A549 (cell line): Measurements from ENCODE around the gene MYNN. TPM values are rescaled to one million over a fixed set of nuclear protein-coding genes. Genes with fewer than 3 reads are reported as not detected.

Source experiments
- ATOH8 ChIP-seq: fragments of 250-450 bp; sonication (Bioruptor Pico); IDR thresholded peaks from 2 replicates; pipeline ENCODE4 v1.5.0; 2020; ENCODE audit warnings: low read depth, mild to moderate bottlenecking, moderate library complexity
- BCL3 ChIP-seq: fragments of >200 bp; sonication (Bioruptor Twin); formaldehyde crosslinking; IDR thresholded peaks from 3 replicates; pipeline ENCODE4 v1.6.1; 2016
- BHLHE40 ChIP-seq: IDR thresholded peaks from 2 replicates; pipeline ENCODE4 v1.6.1; 2012; ENCODE audit warnings: low read depth, low read length, inconsistent platforms
- CBX8 ChIP-seq: fragments of 200-600 bp; sonication (generic); IDR thresholded peaks from 2 replicates; pipeline ENCODE4 v1.6.1; 2016
- CHD2 ChIP-seq: fragments of 150-350 bp; IDR thresholded peaks from 2 replicates; pipeline ENCODE4 v1.6.1; 2014; ENCODE audit warnings: low read length; ENCODE audit not compliant: partially characterized antibody
- CTCF ChIP-seq: fragments of >200 bp; sonication (Bioruptor Twin); formaldehyde crosslinking; IDR thresholded peaks from 3 replicates; pipeline ENCODE4 v1.5.1; 2016
- EHF ChIP-seq: fragments of 250-450 bp; sonication (Bioruptor Pico); IDR thresholded peaks from 2 replicates; pipeline ENCODE4 v1.5.0; 2020; ENCODE audit warnings: mild to moderate bottlenecking
- EHMT2 ChIP-seq: fragments of 200-600 bp; sonication (generic); IDR thresholded peaks from 2 replicates; pipeline ENCODE4 v1.6.1; 2016; ENCODE audit warnings: antibody characterized with exemption, low read depth, mild to moderate bottlenecking, moderate library complexity
- HOXA7 ChIP-seq: fragments of 250-450 bp; sonication (Bioruptor Pico); IDR thresholded peaks from 2 replicates; pipeline ENCODE4 v1.5.0; 2020; ENCODE audit warnings: mild to moderate bottlenecking, moderate library complexity
- MAFK ChIP-seq: fragments of 450-650 bp; IDR thresholded peaks from 2 replicates; pipeline ENCODE4 v1.6.1; 2014; ENCODE audit not compliant: partially characterized antibody
- MAZ ChIP-seq: fragments of 150-350 bp; IDR thresholded peaks from 2 replicates; pipeline ENCODE4 v1.6.1; 2014; ENCODE audit warnings: antibody characterized with exemption, low read depth, low read length, borderline replicate concordance
- MYC ChIP-seq: IDR thresholded peaks from 2 replicates; pipeline ENCODE4 v1.6.1; 2012; ENCODE audit warnings: mild to moderate bottlenecking, inconsistent platforms, low read length, improper control_type of control experiment, borderline replicate concordance
- NR3C1 ChIP-seq: fragments of >200 bp; sonication (Bioruptor Twin); formaldehyde crosslinking; IDR thresholded peaks from 3 replicates; pipeline ENCODE4 v1.6.1; 2017
- POLR2A ChIP-seq: IDR thresholded peaks from 2 replicates; pipeline ENCODE4 v1.6.1; 2012; ENCODE audit warnings: mild to moderate bottlenecking, low read length
- RAD21 ChIP-seq, 2 experiments: fragments of >200 bp in 1 of 2; sonication (Bioruptor Twin) in 1 of 2; formaldehyde crosslinking in 1 of 2; IDR thresholded peaks in 1 of 2; conservative IDR thresholded peaks in 1 of 2; 2 replicates in 1 of 2; 3 replicates in 1 of 2; pipeline ENCODE4 v1.6.1; 2012 to 2018; ENCODE audit warnings: inconsistent platforms in 1 of 2
- RFX5 ChIP-seq: fragments of 450-650 bp; IDR thresholded peaks from 2 replicates; pipeline ENCODE4 v1.7.1; 2014; ENCODE audit warnings: antibody characterized with exemption, mild to moderate bottlenecking, moderate library complexity
- SMC3 ChIP-seq: fragments of >200 bp; sonication (Bioruptor Twin); formaldehyde crosslinking; IDR thresholded peaks from 3 replicates; pipeline ENCODE4 v1.6.1; 2018; ENCODE audit warnings: inconsistent platforms
- TFCP2L1 ChIP-seq: fragments of 250-450 bp; sonication (Bioruptor Pico); IDR thresholded peaks from 2 replicates; pipeline ENCODE4 v1.5.0; 2021; ENCODE audit warnings: mild to moderate bottlenecking
- TP53 ChIP-seq: fragments of 250-450 bp; sonication (Bioruptor Pico); IDR thresholded peaks from 2 replicates; pipeline ENCODE4 v1.5.0; 2021; ENCODE audit warnings: mild to moderate bottlenecking, moderate library complexity
- ZNF302 ChIP-seq: fragments of 250-450 bp; sonication (Bioruptor Pico); IDR thresholded peaks from 2 replicates; pipeline ENCODE4 v1.9.0; 2021; ENCODE audit warnings: inconsistent platforms, mild to moderate bottlenecking, moderate library complexity
- ZSCAN20 ChIP-seq: fragments of 250-450 bp; sonication (Bioruptor Pico); IDR thresholded peaks from 2 replicates; pipeline ENCODE4 v1.8.0; 2022; ENCODE audit warnings: mild to moderate bottlenecking, moderate library complexity
- polyA plus RNA-seq, 4 experiments: library from polyadenylated mRNA; depleted of rRNA in 3 of 4; stranded (reverse); fragments of >200 nt; fragmentation: RNase III in 1 of 4; extraction: RNeasy Plus Mini Kit Qiagen cat#74134 plus additional on column Dnase treatment in 1 of 4; gene quantifications; 2 replicates in 3 of 4; 3 replicates in 1 of 4; pipeline ENCODE4 v1.2.3, GENCODE V29; 2011 to 2017
- TF ChIP-seq, protein P1 (sequence below): fragments of 250-450 bp; sonication (Bioruptor Pico); IDR thresholded peaks from 2 replicates; pipeline ENCODE4 v1.5.0; 2021; ENCODE audit warnings: mild to moderate bottlenecking, moderate library complexity, borderline replicate concordance
- TF ChIP-seq, protein P2 (sequence below): IDR thresholded peaks from 2 replicates; pipeline ENCODE4 v1.6.1; 2012

MYNN gene
- polyA plus RNA-seq, 2 of the 4 experiments (the other 2 are of a cell fraction), result 12.0 to 31.6 TPM

DNA sequence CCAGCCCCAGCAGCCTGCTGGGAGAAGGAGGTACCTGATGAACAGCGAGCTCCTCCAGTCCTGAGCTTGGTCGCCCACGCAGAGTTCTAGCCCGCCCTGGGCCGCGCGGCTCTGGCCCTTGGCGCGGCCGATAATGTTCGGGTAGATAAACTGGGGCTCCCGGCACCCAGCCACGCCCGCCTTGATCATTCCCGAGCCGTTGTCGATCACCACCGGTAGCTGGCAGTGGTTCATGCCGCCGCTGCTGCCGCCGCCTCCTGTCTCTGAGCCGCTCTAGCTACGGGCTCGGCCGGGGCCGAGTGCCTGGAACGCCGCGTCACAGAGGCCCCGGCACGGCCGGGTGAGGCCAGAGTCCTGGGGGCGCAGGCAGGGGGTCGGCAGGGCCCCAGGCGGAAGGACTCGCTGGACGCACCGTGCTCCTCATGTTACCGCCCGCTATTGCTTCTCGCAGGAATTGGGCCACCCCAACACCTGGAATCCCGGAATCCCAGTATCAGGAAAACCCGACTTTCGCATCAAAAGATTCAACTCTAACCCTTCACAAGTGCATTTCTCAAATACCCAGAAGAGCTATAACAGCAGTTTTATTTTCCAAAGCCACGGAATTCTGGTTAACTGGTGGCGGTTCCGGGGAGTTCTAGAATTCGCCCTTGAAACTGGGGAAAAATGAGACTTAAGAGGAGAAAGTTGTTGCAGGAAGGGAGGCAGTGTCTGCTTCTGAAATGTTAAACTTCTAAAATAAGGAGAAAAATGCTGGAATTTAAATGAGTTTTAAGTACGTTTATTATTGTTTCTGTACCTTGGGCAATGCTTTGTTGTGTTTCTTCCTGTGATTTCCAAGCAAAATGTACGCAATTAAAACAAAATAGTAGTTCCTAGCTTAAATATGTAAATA lies 3.7 kb upstream of the MYNN start, which contains the start of gene ACTRT3 (continued):
- no peak for TF ChIP-seq HOXA7 (CRISPR knock-in tag)
- TF ChIP-seq CBX8, result no peak
- no peak for TF ChIP-seq RFX5
- no peak for TF ChIP-seq MAZ
- TF ChIP-seq MYC, result no peak
- TF ChIP-seq EHF (CRISPR knock-in tag), result no peak
- TF ChIP-seq POLR2A, result peak; percentile 56
- TF ChIP-seq MAFK, result no peak
- TF ChIP-seq ZSCAN20 (CRISPR knock-in tag), result no peak
- 0 out of 3 replicates have a peak, but pooled peaks have one; percentile 39 for TF ChIP-seq BCL3
- no peak for TF ChIP-seq SMC3
- peak; percentile 68 for TF ChIP-seq CHD2
- no peak for TF ChIP-seq ATOH8 (CRISPR knock-in tag)
- TF ChIP-seq EHMT2, result no peak
- no peak for TF ChIP-seq ZNF302 (CRISPR knock-in tag)
- no peak for TF ChIP-seq CTCF
- no peak for TF ChIP-seq RAD21 (conservative IDR thresholded peaks at IDR 0.05 in 1 of 2, IDR thresholded peaks at IDR 0.05 in 1 of 2)
- TF ChIP-seq, protein P1, sequence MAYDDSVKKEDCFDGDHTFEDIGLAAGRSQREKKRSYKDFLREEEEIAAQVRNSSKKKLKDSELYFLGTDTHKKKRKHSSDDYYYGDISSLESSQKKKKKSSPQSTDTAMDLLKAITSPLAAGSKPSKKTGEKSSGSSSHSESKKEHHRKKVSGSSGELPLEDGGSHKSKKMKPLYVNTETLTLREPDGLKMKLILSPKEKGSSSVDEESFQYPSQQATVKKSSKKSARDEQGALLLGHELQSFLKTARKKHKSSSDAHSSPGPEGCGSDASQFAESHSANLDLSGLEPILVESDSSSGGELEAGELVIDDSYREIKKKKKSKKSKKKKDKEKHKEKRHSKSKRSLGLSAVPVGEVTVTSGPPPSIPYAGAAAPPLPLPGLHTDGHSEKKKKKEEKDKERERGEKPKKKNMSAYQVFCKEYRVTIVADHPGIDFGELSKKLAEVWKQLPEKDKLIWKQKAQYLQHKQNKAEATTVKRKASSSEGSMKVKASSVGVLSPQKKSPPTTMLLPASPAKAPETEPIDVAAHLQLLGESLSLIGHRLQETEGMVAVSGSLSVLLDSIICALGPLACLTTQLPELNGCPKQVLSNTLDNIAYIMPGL (CRISPR knock-in tag), result peak; percentile 74; the same call in 1 of the 2 replicates
- TF ChIP-seq, protein P2, sequence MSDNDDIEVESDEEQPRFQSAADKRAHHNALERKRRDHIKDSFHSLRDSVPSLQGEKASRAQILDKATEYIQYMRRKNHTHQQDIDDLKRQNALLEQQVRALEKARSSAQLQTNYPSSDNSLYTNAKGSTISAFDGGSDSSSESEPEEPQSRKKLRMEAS, result peak; percentile 77
- TF ChIP-seq TFCP2L1, result no peak
- TF ChIP-seq BHLHE40, result no peak
- no peak for TF ChIP-seq TP53
- TF ChIP-seq NR3C1, result no peak
